Activated CD4-positive, CD25-positive, alpha-beta regulatory T cell (primary cell): ENCODE measurements around the gene RAB28.

Experiments
- DNase-seq, 4 experiments: peaks; one replicate each; lab custom pipeline; 2025; lab: John Stamatoyannopoulos, UW

RAB28 gene

DNA sequence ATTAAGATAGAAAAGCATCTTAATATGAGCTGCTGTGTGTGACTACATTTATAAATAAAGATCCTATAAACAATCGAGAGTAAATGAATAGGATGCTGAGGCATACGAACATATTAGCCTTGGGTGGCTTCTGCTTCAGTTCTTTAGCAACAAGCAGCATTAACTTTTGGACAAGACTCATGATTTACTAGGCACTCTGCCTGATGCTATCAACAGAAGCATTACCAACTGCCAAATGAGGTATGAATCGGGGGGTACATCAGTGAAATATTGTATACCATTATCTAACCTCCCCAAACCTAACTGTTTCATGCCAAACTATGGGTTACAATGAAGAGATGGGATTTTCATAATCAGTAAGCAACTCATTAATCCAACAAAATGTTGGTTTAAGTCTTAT is 113.1 kb downstream of the RAB28 start:
- no peak for DNase-seq

DNA sequence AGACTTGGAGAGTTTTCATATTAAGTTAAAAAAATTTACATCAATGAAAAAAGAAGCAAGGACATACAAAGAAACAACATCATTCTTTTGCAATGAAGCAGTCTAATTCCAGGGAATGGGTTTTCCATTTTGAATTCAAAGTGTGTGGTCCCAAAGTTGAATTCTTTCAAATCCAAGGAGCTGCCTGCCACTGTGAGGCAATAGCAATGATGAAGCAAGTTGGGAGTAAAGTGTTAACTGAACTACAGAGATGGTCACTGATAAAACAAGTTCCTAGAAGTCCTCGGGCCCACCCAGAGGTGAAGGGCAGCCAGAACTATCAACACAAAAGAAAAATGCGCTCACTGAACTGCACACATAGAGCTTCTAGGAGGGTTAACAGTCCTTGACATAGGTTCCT is 115.9 kb downstream of the RAB28 start:
- DNase-seq: no peak

DNA sequence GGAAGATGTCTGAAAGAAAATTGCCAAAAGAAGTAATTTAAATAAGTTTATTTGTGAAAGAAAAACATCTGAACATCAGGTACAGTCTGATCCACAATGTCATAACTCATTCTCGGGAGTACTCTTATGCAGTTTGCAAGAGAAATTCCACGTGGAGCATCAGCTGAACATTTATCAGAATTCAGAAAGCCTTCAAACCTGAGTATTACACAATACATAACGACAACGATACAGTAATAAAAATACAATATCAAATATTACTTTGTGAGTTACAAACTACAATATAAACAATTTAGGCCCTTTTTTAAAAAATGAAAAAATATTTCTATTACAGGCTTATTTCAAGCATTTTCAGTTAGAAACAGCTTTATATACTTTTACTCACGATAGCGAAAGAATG is 116.4 kb downstream of the RAB28 start:
- DNase-seq: no peak

DNA sequence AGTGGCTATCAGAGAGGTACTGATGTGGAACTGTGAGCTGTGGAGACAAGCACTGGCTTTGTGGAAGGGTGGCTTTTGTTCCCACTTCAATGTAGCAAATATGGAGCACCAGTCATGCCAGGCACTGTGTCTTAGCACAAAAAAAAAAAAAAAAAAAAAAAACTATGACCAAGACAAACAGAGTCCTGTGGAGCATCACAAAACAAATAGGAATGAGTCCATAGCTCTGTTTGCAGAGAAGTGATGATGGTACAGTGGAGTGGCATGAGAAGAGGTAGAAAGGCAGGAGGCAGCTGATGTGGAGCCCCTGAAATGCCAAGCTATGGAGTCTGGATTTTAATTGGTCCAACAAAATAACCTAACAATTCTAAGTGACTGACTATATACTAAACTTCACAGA is 116.9 kb downstream of the RAB28 start:
- no peak for DNase-seq

DNA sequence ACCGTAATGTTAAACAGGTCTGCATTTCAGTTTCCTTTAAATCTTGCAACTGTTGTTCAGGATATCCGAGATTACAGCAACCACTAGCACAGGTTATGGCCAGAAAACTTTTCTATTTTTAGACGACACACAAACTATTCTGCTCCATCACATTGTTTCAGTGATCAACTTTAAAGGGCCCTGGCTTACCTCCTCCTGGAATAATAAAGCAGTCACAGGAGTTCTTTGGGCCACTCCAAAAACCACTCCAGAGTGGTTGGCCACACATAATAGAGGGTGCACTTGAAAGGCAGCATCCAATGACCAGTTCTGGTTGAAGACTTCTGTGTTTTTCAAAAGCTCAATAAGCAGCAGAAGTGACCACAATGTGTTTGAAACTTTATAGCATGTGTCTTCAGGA is 118.9 kb downstream of the RAB28 start:
- DNase-seq: no peak

DNA sequence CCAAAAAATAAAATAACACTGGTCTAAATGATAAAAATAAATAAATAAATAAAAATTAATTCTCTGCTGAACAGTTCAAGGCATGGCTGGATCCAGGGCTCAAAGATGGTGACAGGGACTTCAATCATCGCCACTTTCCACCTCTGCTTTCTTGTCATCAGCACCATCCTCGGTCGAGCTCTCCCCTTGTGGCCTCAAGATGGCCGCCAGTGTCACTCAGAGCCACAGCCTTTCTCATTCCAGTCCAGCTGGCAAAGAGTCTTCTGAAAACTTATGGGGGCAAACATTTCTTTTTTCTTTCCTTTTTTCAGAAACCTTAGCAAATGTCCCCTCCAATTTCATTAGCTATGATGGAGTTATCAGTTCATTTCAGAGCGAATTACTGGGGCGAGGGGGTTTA is 119.5 kb downstream of the RAB28 start:
- no peak for DNase-seq

DNA sequence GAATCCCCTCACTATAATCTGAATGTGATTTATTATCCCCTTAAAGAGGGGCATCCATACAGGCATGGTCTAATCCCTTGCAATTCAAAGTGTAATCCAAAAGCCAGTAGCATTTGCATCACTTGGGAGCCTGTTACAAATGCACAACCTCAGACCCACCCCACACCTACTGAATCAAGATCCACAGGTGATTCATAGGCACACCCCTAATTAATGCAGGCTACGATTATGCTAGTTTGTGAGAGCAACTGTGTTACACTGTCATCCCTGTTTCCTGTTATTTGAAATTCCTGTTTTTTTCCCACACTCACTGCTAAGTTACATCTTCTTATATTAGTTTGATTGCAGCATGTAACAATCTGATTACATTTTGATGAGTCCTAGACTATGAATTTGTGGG is 120.0 kb downstream of the RAB28 start:
- no peak for DNase-seq

DNA sequence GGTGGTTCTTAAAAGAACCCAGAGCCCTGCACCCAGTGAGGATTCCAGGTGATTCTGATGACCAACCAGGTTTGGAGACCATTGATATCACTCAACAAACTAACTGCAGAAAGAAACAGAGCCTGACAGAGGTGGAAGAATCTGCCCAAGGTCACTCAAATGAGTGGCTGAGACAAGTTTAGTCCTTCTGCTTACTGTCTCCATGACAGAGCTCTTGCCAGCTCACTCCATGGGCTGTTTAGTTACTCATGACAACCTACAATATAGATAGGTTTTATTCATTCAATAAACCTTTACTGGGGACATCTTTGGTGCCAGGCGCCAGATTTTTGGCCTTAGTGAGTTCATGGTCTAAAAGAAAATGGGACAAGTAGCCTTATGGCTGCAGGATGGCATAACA is 124.3 kb downstream of the RAB28 start:
- no peak for DNase-seq

DNA sequence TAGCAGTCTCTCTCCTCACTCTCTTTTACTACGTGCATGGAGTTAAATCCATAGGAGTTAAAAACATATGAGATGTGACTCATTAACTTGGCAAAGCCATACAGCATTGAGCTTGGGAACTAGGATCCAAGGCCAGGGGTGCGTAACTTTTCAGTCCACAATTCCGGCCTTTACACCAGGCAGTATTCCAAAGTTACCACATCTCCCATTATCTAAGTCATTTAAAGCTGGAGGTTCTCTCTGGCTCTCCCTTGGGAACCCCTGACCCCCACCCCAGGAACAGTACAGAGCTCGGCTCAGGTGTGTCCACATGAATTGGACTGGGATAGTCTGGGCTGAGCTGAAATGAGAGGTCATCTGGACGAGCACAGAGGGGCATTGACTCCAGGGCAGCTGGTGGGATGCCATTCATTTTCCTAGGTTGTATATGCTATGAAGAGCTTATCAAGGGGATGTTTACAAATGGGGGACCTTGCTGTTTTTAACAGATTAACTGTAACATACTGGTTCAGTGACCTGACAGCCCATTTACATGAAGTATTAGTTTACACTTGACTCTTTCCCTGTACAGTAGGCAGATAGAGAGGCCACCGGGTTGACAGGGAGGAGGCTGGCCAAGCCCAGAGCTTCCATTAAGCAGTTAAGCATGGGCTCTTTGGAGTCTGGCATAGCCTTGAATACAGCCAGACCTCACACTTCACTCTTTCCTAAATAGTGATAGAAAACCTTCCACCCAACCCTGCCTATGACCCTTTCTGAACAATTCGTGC is 128.8 kb downstream of the RAB28 start:
- no peak for DNase-seq

DNA sequence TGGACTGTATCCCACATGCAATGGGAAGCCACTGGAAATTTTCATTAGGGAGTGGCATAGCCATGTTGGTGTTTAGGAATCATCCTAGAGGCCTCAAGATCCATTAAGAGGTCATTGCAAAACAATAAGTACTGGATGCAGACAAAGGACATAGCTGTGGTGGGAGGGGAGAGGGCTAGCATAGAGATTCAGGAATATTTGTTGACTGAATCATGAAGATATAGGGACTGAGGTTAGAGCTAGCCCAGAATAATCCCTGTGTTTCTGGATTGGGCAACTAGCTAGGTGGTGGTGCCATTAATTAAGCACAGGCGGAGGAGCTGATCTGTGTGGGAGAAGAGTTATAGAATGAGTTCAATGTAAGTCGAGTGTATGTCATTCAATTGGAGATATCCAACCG is 135.0 kb downstream of the RAB28 start:
- no peak for DNase-seq

DNA sequence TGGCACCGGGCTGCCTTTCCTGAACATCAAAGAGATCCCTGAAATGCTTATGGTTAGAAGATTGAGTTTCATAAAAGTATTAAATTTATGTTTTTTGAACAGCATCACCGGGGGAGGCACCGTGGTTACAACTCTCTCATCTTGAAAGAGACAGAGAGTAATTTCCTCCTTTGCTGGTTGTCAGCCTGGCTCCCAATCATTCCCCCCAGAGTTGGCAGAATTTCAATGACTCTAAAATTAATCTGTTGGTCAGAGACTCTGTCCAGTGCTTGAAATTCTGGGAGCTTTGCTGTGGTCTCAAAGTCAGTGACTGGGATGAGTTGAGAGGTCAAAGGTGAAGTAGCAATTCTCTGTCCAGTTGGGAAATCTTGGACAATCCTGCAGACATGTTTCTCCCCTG is 135.9 kb downstream of the RAB28 start:
- no peak for DNase-seq

DNA sequence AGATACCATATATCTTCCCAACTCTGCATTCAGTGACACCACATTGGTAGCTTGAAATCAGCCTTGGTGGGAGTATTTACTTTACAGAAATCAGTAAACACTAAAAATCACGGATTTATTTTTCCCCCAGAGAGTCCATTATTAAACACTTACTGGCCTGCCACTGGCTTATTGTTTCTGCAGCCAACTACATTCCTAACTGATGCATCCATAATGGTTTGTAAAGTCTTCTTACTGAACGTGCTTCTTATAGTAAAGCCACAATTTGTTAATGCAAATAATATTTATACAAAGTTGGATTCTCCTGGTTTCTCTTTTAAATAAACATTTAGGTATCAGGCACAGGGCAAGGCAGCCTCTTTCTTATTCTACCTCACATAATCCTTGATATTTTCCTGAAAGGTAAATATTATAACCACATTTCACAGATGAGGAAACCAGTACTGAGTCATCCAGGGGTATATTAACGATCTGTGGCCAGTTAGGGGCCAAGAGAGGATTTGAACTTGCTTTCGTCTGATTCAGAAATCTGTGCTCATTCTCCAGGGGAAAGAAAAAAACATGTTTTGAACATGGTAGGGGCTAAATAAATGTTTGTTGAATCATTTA is 136.5 kb downstream of the RAB28 start:
- no peak for DNase-seq

DNA sequence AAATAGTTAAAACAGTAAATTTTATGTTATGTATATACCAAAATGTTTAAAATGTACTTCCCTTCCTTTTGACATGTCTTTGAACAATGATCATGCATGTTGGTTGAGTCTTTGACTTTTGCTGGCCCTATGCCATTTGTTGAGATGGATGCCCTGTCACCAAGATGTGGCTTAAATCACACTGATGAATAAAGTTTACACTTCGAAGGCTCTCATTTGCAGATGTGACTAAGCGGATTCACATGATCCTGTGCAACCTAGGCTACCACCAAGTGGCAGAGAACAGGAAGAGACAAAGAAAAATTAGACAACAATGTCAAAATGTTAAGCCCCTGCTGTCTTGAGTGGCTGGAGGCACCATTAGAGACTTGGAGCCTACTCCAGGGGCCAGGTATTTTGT is 139.9 kb downstream of the RAB28 start:
- no peak for DNase-seq

DNA sequence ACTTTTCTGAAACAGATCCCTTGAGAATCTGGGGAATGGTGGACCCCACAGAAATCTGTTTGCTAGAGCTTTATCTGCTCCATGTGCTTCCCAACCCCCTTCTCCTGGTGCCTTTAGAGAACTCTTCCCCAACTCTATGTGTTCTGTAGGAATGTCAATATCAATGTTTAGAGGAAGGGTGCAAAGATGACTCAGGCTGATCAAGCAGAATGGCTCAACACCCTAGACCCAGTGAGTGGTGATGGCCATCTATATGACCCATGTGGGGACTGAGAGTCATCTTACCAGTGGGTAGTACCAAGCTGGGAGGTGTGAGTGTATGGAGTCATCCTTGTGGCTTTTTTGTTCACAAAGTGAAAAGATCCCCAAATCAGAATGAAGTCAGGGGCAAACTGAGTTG is 143.5 kb downstream of the RAB28 start:
- DNase-seq: no peak

DNA sequence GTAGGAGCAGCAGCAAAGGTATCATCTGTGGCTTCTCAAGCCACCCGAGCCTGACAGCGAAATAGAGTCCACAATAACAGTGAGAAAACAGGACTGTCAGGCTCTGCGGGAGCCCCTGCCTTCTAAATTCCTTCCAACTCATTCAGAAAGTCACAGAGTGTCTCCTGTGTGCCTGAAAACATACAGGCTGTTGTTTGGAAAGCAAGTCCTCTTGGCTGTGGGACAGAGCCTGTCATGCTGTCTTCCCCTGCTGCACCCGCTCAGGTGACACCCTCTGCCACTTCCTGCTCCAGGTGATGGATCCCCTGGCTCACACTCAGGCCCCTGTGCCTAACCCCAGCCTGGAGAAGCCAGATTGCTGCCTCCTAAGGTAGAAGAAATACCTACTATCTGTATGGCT is 152.3 kb downstream of the RAB28 start:
- DNase-seq: no peak

DNA sequence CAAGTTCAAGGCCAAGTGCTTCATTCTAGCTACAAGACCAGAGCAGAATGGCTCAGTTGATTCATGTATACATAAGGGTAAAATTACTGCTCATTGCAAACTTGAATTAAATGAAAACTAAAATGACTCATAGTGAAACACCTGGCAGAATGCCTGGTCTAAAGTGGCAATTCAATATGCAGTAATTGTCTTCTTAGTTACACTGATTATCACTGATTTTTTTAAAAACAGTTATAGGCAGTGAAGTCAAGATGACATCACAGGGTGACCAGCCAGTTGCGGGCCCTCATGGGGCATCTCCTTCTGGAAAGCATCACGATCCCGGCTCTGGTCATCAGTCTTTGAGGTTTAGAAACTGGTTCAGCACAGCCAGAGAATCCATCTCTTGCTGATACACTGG is 154.2 kb downstream of the RAB28 start:
- no peak for DNase-seq

DNA sequence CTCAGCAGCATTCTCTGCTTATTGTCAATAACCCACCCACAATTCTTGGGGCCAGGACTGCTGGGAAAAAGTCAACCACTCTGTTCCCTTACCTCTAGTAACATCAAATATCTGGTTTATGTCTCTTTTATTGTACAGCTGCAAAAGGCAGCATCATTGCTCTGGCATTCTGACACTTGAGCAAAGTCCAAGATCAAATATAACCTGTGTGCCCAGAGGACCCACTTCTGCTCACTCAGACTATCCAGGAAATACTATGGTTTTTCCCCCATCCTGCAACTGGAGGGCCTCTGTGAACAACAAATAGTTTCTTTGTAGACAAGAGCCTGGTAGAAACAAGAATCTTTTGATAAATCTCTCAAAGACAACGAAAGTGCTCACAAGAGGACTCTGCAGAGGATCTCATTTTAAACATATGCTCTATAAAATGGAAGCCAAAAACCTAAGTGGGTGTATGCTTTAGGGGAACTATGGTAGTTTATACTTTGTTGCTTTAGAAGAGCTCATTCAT is 154.7 kb downstream of the RAB28 start:
- DNase-seq: no peak

DNA sequence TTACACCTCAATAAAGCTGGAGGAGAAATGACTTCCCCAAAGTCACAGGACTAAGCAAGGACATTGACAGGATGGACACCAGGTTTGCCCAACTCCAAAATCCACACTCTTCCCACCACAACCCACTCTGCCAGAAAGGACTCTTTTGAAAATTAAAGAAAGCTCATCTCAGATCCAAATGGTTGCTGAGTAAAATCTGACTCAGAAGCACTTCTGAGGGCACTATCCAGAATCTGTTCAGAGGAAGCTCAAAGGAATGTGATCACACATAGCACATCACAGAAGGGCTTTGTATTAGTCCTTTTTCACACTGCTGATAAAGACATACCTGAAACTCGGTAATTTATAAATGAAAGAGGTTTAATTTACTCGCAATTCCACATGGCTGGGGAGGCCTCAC is 155.5 kb downstream of the RAB28 start:
- DNase-seq: no peak

DNA sequence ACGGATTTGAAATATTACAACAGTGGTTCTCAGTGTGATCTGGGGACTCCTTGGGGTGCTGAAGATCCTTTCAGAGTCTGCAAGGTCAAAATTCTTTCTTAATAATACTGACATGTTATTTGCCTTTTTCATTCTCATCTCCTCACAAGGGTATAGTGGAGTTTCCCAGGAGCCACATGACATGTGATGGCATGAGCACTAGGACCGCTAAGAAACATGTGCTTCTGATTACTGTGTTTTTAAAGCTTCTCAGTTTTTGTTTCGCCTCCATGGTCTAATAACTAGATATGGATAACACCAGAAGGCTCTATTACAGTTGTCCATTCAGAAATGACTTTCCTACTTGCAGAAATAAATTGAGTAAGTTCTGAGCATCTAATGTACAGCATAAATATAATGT is 156.1 kb downstream of the RAB28 start:
- DNase-seq: no peak

DNA sequence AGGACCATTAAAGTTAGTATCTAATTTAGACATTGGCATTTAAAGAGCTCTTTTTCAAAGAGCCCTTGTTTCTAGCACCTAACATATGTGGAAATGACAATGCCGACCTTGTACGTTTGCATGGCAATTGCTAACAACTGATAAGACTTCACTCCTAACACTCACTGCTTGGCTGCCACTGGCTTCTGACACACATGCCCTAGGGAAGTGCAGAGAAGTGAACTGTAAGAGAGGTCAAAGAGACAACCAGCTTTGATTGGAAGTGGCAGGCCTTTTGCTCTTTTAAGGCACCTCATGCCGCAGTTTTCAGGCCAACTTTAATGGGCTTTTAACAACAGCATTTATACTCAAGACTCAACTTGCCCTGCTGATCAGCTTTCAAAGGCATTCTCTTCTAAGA is 158.4 kb downstream of the RAB28 start:
- DNase-seq: no peak

DNA sequence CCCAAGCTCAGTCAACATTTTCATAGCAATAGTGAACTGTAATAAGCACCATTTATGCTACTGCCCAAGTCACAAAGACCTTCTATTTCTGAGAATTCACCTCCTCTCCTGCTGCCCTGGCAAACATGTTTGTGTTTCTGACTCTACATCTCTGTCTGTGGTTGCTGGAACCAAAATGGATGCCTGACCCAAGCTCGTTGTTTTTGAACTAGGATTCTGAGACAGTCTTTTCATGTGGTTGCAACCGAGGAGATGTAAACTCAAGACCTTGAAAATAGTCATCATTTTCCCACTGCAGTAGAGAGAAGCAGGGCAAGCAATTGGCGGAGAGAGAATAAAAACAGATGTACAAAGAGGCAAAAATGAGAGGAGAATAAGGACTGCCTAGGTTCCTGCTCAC is 160.2 kb downstream of the RAB28 start:
- no peak for DNase-seq

DNA sequence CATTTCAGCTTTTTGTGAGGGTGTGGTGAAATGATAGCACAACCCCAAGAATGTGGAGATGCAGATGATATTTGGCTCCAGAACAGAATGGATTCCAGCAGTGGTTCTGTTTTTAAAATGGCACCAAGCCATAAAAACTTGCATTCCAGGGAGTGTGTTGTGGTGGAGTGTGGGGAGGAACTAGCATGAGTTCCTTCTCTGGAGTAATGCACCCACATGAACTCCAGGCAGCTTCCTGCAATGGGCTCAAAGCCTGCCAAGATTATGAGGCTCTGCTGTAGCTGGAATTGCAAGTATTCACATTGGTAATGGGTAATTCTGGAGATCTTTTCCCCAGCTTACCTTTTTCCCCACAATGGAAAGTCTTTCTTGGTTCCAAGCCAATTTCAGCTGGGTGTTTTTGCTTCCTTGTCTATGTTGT is 161.4 kb downstream of the RAB28 start:
- DNase-seq: no peak
